ENCODE data around the gene ORAI3.

DNA sequence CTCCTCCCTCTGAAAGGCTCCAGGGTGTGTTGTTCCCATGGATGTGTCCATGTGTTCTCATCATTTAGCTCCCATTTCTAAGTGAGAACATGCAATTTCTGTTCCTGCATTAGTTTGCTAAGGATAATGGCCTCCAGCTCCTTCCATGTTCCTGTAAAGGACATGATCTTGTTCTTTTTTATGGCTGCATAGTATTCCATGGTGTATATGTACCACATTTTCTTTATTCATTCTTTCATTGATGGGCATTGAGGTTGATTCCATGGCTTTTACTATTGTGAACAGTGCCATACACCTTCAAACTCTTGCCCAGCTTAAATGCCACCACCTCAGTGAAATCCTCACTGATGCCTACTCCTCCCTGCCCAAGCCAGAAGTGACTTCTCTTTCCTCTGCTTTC is 4.5 kb upstream of the ORAI3 start:
- TF ChIP-seq, protein P1, sequence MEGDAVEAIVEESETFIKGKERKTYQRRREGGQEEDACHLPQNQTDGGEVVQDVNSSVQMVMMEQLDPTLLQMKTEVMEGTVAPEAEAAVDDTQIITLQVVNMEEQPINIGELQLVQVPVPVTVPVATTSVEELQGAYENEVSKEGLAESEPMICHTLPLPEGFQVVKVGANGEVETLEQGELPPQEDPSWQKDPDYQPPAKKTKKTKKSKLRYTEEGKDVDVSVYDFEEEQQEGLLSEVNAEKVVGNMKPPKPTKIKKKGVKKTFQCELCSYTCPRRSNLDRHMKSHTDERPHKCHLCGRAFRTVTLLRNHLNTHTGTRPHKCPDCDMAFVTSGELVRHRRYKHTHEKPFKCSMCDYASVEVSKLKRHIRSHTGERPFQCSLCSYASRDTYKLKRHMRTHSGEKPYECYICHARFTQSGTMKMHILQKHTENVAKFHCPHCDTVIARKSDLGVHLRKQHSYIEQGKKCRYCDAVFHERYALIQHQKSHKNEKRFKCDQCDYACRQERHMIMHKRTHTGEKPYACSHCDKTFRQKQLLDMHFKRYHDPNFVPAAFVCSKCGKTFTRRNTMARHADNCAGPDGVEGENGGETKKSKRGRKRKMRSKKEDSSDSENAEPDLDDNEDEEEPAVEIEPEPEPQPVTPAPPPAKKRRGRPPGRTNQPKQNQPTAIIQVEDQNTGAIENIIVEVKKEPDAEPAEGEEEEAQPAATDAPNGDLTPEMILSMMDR (IDR thresholded peaks at IDR 0.05): no peak
- TF ChIP-seq, protein P2, sequence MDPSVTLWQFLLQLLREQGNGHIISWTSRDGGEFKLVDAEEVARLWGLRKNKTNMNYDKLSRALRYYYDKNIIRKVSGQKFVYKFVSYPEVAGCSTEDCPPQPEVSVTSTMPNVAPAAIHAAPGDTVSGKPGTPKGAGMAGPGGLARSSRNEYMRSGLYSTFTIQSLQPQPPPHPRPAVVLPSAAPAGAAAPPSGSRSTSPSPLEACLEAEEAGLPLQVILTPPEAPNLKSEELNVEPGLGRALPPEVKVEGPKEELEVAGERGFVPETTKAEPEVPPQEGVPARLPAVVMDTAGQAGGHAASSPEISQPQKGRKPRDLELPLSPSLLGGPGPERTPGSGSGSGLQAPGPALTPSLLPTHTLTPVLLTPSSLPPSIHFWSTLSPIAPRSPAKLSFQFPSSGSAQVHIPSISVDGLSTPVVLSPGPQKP (IDR thresholded peaks at IDR 0.05; ENCODE audit: low read depth, low read length): no peak
- TF ChIP-seq EHMT2 (IDR thresholded peaks at IDR 0.05; ENCODE audit: low read depth) (no peak), CEBPB (IDR thresholded peaks at IDR 0.05) (no peak), POLR2A (IDR thresholded peaks at IDR 0.05; ENCODE audit: low read length) (no peak), PHF8 (IDR thresholded peaks at IDR 0.05; ENCODE audit: borderline replicate concordance, low read depth) (no peak), KDM5A (IDR thresholded peaks at IDR 0.05) (no peak), RAD21 (conservative IDR thresholded peaks at IDR 0.05 in 1 of 2, IDR thresholded peaks at IDR 0.05 in 1 of 2) (no peak)
